Aorta (tissue), 5 donors: Measurements from ENCODE around the gene TLCD4. TPM values are rescaled to one million over a fixed set of nuclear protein-coding genes. Genes with fewer than 3 reads are reported as not detected.

Source experiments
- ATAC-seq: fragments of 200-7000 bp; cut with Tn5 transposase; one replicate; pipeline ENCODE4 v1.9.1; 2022; ENCODE audit warnings: moderate library complexity; ENCODE audit not compliant: low FRiP score
- DNase-seq, 2 donors: peaks; one replicate each; pipeline ENCODE4 v3.0.0-alpha.2; 2020
- H3K27ac ChIP-seq, 2 donors: one replicate each; pipeline ENCODE4 v1.5.1; 2013; ENCODE audit warnings: low read length in 2 of 2, mild to moderate bottlenecking in 2 of 2, moderate library complexity in 2 of 2, control low read depth in 1 of 2, inconsistent platforms in 1 of 2, low read depth in 1 of 2
- H3K27me3 ChIP-seq, 2 donors: one replicate each; pipeline ENCODE4 v1.6.1; 2013; ENCODE audit warnings: control low read depth in 1 of 2, low read length in 1 of 2, mild to moderate bottlenecking in 1 of 2, moderate library complexity in 1 of 2; ENCODE audit not compliant: insufficient read depth in 2 of 2, control insufficient read depth in 1 of 2
- H3K36me3 ChIP-seq, 2 donors: one replicate each; pipeline ENCODE4 v1.6.1; 2013; ENCODE audit warnings: control low read depth in 1 of 2, low read length in 1 of 2, mild to moderate bottlenecking in 1 of 2; ENCODE audit not compliant: insufficient read depth in 2 of 2, control insufficient read depth in 1 of 2
- H3K4me1 ChIP-seq, 2 donors: one replicate each; pipeline ENCODE4 v1.6.1; 2013; ENCODE audit warnings: low read length in 2 of 2, control low read depth in 1 of 2, mild to moderate bottlenecking in 1 of 2, moderate library complexity in 1 of 2; ENCODE audit not compliant: insufficient read depth in 2 of 2, control insufficient read depth in 1 of 2
- H3K4me3 ChIP-seq, 2 donors: one replicate each; pipeline ENCODE4 v1.5.1; 2013; ENCODE audit warnings: low read length in 2 of 2, control low read depth in 1 of 2, mild to moderate bottlenecking in 1 of 2
- H3K9me3 ChIP-seq: one replicate; pipeline ENCODE4 v1.6.1; 2013; ENCODE audit warnings: mild to moderate bottlenecking, low read length; ENCODE audit not compliant: control insufficient read depth
- WGBS, 2 donors: extraction: QIAGEN DNeasy Blood & Tissue Kit; methylation state at CpG; one replicate each; pipeline ENCODE4 v1.1.7; 2013; 5-methylcytosine and 5-hydroxymethylcytosine counted together
- intact Hi-C, 2 donors: fragments of 100-400 bp; cut with DNase I; formaldehyde crosslinking; loops; one replicate each; pipeline versions ENCODE4 v1.14.2 to v1.15.0; 2022
- polyA plus RNA-seq, 2 donors: library from polyadenylated mRNA; stranded (reverse); fragments of 200-250 nt; gene quantifications; one replicate each; pipeline ENCODE4 v1.2.3, GENCODE V29; 2013
- total RNA-seq, 2 donors: library from RNA; stranded (reverse); fragmentation: NEBNext Ultra II Directional; extraction: Animal tissue kit (Norgen Biotek cat#: 25700); gene quantifications; one replicate each; pipeline ENCODE4 v1.2.1, GENCODE V29; 2021
- donor health status: healthy with polysubstance abuse.
- donor health status: Bipolar disorder and iron deficiency.
- donor health status: DM: no; HTN: no; CAD: no.
- donor health status: DM: no; HTN: no; CAD: no.
- donor health status: DM: yes; HTN: yes; CAD: no.

Gene TLCD4
- total and polyA plus RNA-seq, 4 donors, result 2.7 to 17.3 (median 7.4) TPM

GRCh38 chr1:95108792-95109191 lies 8.4 kb upstream of the TLCD4 start:
- Histone ChIP-seq H3K4me3 (no peak overlapping the region), H3K36me3 (no peaks in the 10 kb centered on the region), H3K9me3 (no peaks in the 10 kb centered on the region), H3K27ac (no peak overlapping the region), H3K4me1 (no peaks in the 10 kb centered on the region), H3K27me3 (no peaks in the 10 kb centered on the region)
- intact Hi-C loops, result no loop called here
- WGBS, 2 donors, result 96 to 98% methylated on average over 2 of the region's 2 CpGs
- DNase-seq (no peak), ATAC-seq (no peak)

- H3K36me3 ChIP-seq, result no peaks in the 10 kb centered on the region
- DNase-seq (no peak), ATAC-seq (no peak)
- no peak overlapping the region for H3K27ac ChIP-seq
- intact Hi-C loops, result loop anchor here in 1 of 2 donors (10.0 kb wide), 1 partner anchor 124 kb away; the partner anchor contains the start of gene RWDD3
- H3K4me3 ChIP-seq, result no peak overlapping the region
- 95 to 100% methylated on average over 1 of the region's 1 CpG for WGBS, 2 donors
- no peaks in the 10 kb centered on the region for H3K9me3 ChIP-seq
- H3K4me1 ChIP-seq, result no peaks in the 10 kb centered on the region
- no peaks in the 10 kb centered on the region for H3K27me3 ChIP-seq
Measured at GRCh38 chr1:95111014-95111413, 6.1 kb upstream of the TLCD4 start.

- ATAC-seq, result no peak
- Histone ChIP-seq H3K4me1 (peaks cover 0 to under 1% of the 10 kb centered on the region in 2 donors), H3K9me3 (no peaks in the 10 kb centered on the region), H3K4me3 (no peak overlapping the region), H3K36me3 (no peaks in the 10 kb centered on the region), H3K27ac (no peak overlapping the region), H3K27me3 (no peaks in the 10 kb centered on the region)
- intact Hi-C loops, result loop anchor here in 1 of 2 donors (10.0 kb wide), 1 partner anchor 121 kb away; the partner anchor contains the start of gene RWDD3
- no peak for DNase-seq
- WGBS, 2 donors, result 88 to 100% methylated on average over 1 of the region's 1 CpG
Measured at GRCh38 chr1:95113684-95114083, 3.5 kb upstream of the TLCD4 start.

- no peak for ATAC-seq
- Histone ChIP-seq H3K36me3 (no peaks in the 10 kb centered on the region), H3K4me3 (no peak overlapping the region), H3K27ac (no peak overlapping the region), H3K9me3 (no peaks in the 10 kb centered on the region), H3K4me1 (peaks cover 0 to 3% of the 10 kb centered on the region in 2 donors), H3K27me3 (no peaks in the 10 kb centered on the region)
- no peak for DNase-seq
- WGBS, 2 donors, result 95 to 98% methylated on average over 3 of the region's 3 CpGs
- intact Hi-C loops, result loop anchor here (2.0 to 10.0 kb wide), 4 partner anchors 38 to 119 kb away; partner anchors contain the start of genes RWDD3 (in 2 of the 2) and ALG14 (in 1 of the 2)
Measured at GRCh38 chr1:95115708-95116137, 1.4 kb upstream of the TLCD4 start.

GRCh38 chr1:95116580-95117206 lies 462 bp upstream of the TLCD4 start:
- WGBS, 2 donors, result 0% methylated on average over 17 of the region's 17 CpGs
- peak overlapping the region; percentile 88 to 99 for H3K4me3 ChIP-seq
- H3K27ac ChIP-seq, result peak overlapping the region in 1 of 2 donors; percentile 28
- H3K27me3 ChIP-seq, result no peaks in the 10 kb centered on the region
- H3K9me3 ChIP-seq, result no peaks in the 10 kb centered on the region
- DNase-seq, result peak; percentile 52 to 78
- peak; percentile 83 for ATAC-seq
- peaks cover 0 to 1% of the 10 kb centered on the region in 2 donors for H3K36me3 ChIP-seq
- intact Hi-C loops, result loop anchor here (2.0 to 10.0 kb wide), 4 partner anchors 39 to 118 kb away; partner anchors contain the start of genes RWDD3 (in 2 of the 2) and ALG14 (in 1 of the 2)
- H3K4me1 ChIP-seq, result peaks cover 2 to 3% of the 10 kb centered on the region in 2 donors

- H3K36me3 ChIP-seq, result peaks cover 0 to 1% of the 10 kb centered on the region in 2 donors
- no peaks in the 10 kb centered on the region for H3K9me3 ChIP-seq
- ATAC-seq (no peak), DNase-seq (no peak)
- peak overlapping the region; percentile 88 to 99 for H3K4me3 ChIP-seq
- no peaks in the 10 kb centered on the region for H3K27me3 ChIP-seq
- no peak overlapping the region for H3K27ac ChIP-seq
- 20 to 22% methylated on average over 10 of the region's 10 CpGs for WGBS, 2 donors
- intact Hi-C loops, result loop anchor here (1.0 to 10.0 kb wide), 4 partner anchors 32 to 117 kb away; partner anchors contain the start of genes ALG14 (in 1 of the 2) and RWDD3 (in 1 of the 2)
- H3K4me1 ChIP-seq, result peaks cover 2 to 3% of the 10 kb centered on the region in 2 donors
Measured at GRCh38 chr1:95118067-95118499, 928 bp downstream of the TLCD4 start.

- H3K27me3 ChIP-seq, result no peaks in the 10 kb centered on the region
- H3K4me1 ChIP-seq, result peaks cover 2 to 3% of the 10 kb centered on the region in 2 donors
- no peaks in the 10 kb centered on the region for H3K9me3 ChIP-seq
- intact Hi-C loops, result loop anchor here (1.0 to 10.0 kb wide), 4 partner anchors 32 to 116 kb away; partner anchors contain the start of genes ALG14 (in 1 of the 2) and RWDD3 (in 1 of the 2)
- no peak for ATAC-seq
- H3K27ac ChIP-seq, result no peak overlapping the region
- WGBS, 2 donors, result 94 to 96% methylated on average over 6 of the region's 6 CpGs
- no peak overlapping the region for H3K4me3 ChIP-seq
- peaks cover 0 to 1% of the 10 kb centered on the region in 2 donors for H3K36me3 ChIP-seq
- DNase-seq, result no peak
Measured at GRCh38 chr1:95118710-95119109, 1.6 kb downstream of the TLCD4 start.

- Histone ChIP-seq H3K27ac (no peak overlapping the region), H3K27me3 (no peaks in the 10 kb centered on the region), H3K4me1 (peaks cover 2 to 3% of the 10 kb centered on the region in 2 donors), H3K4me3 (no peak overlapping the region), H3K36me3 (peaks cover 0 to 1% of the 10 kb centered on the region in 2 donors), H3K9me3 (no peaks in the 10 kb centered on the region)
- no peak for DNase-seq
- intact Hi-C loops, result loop anchor here (5.0 to 10.0 kb wide), 3 partner anchors 42 to 116 kb away; partner anchors contain the start of genes ALG14 (in 1 of the 2) and RWDD3 (in 1 of the 2)
- no peak for ATAC-seq
Measured at GRCh38 chr1:95119273-95119672, 2.1 kb downstream of the TLCD4 start.
